ENCODE data around the gene MYOC. TPM values are rescaled to one million over a fixed set of nuclear protein-coding genes. Genes with fewer than 3 reads are reported as not detected.

The MYOC gene
- total and polyA plus RNA-seq, 2 donors (not counting 3 experiments of a cell fraction or from before 2014, with no cell fraction given): not detected

GRCh38 chr1:171653796-171654195, 1.3 kb upstream of the MYOC start:
- intact Hi-C loops (cut with micrococcal nuclease): loop anchor here (2.0 kb wide), 3 partner anchors 147 to 329 kb away; partner anchors contain the start of gene DNM3
- no peak overlapping the region for H3K4me3 ChIP-seq (replicated peaks in 1 of 3; ENCODE audit: insufficient read depth in 1 of 3, low read depth in 1 of 3, low read length in 3 of 3)
- H4K20me1 ChIP-seq (replicated peaks; ENCODE audit: control insufficient read depth, extremely low read depth, insufficient read depth, low read length): no peaks in the 10 kb centered on the region
- H3K4me2 ChIP-seq (ENCODE audit: insufficient read depth, low read length): no peak overlapping the region
- no peaks in the 10 kb centered on the region for H3K79me2 ChIP-seq (ENCODE audit: control insufficient read depth, insufficient read depth, low read length)
- no peaks in the 10 kb centered on the region for H3K9me3 ChIP-seq (replicated peaks; ENCODE audit: control insufficient read depth, insufficient read depth, low read length)
- H3K27ac ChIP-seq (ENCODE audit: insufficient read depth, low read depth, low read length): no peak overlapping the region
- dilution Hi-C loops (cut with MboI; ENCODE audit: extremely low pct_ligation_motif_present, low sequenced_read_pairs): no loop called here
- POLR2A ChIA-PET: no interaction called here
- no peak overlapping the region for H3K9ac ChIP-seq (replicated peaks; ENCODE audit: extremely low read depth, insufficient read depth, low read length)
- FAIRE-seq (no peak), DNase-seq (ENCODE audit: low read depth, low spot score) (no peak)
- BruUV-seq (replicated peaks): no TSS peak
- H3K9me1 ChIP-seq (replicated peaks; ENCODE audit: control insufficient read depth, extremely low read depth, insufficient read depth, low read length): no peaks in the 10 kb centered on the region
- CTCF ChIA-PET: interaction anchor here (1.7 to 4.9 kb wide), 3 partner anchors 9 to 349 kb away, joined by 8 to 86 read pairs (median 16); no protein-coding TSS in a partner anchor
- TF ChIP-seq MYC (IDR thresholded peaks at IDR 0.05; ENCODE audit: low read depth, low read length) (no peak), GATA2 (IDR thresholded peaks at IDR 0.05; ENCODE audit: insufficient read depth, insufficient read length, low read depth, low read length) (no peak), EZH2 (IDR thresholded peaks at IDR 0.05; ENCODE audit: borderline replicate concordance, low read depth, low read length, severe bottlenecking) (no peak), CTCF (IDR thresholded peaks at IDR 0.05; ENCODE audit: extremely low read depth in 1 of 2, insufficient read depth in 1 of 2, low read depth in 1 of 2, low read length in 2 of 2) (no peak), FOS (IDR thresholded peaks at IDR 0.05; ENCODE audit: borderline replicate concordance, insufficient read depth, low read length) (no peak), MAX (IDR thresholded peaks at IDR 0.05; ENCODE audit: insufficient read depth, insufficient read length) (no peak), JUN (IDR thresholded peaks at IDR 0.05; ENCODE audit: borderline replicate concordance, insufficient read depth, insufficient read length, low read depth) (no peak), POLR2A (IDR thresholded peaks at IDR 0.05; ENCODE audit: low read depth, low read length) (no peak), POLR2AphosphoS5 (IDR thresholded peaks at IDR 0.05; ENCODE audit: insufficient read depth, low read depth, low read length) (no peak)
- no peak overlapping the region for H2AFZ ChIP-seq (ENCODE audit: low read depth, low read length)
- H3K36me3 ChIP-seq (ENCODE audit: control insufficient read depth in 2 of 2, extremely low read depth in 1 of 2, insufficient read depth in 2 of 2, low read length in 2 of 2): no peaks in the 10 kb centered on the region
- H3K27me3 ChIP-seq (ENCODE audit: control insufficient read depth in 2 of 2, insufficient read depth in 2 of 2, low read length in 2 of 2): peaks cover 0 to 6% of the 10 kb centered on the region in 2 experiments
- H3K4me1 ChIP-seq (ENCODE audit: control insufficient read depth, extremely low read depth, insufficient read depth, low read length): peaks cover 17% of the 10 kb centered on the region
